Smooth muscle cell (in vitro differentiated cells): ENCODE results near the gene TRIM14. TPM values are rescaled to one million over a fixed set of nuclear protein-coding genes. Genes with fewer than 3 reads are reported as not detected.

Experiments
- DNase-seq: peaks from one replicate; lab custom pipeline; 2025; ENCODE audit not compliant: unreplicated experiment; lab: John Stamatoyannopoulos, UW
- H2AFZ ChIP-seq: fragments of 200-600 bp; sonication (generic); 2 replicates; pipeline ENCODE4 v1.6.0; 2016; ENCODE audit warnings: antibody characterized with exemption, low read depth, mild to moderate bottlenecking
- H3F3A ChIP-seq: fragments of 200-600 bp; sonication (generic); 2 replicates; pipeline ENCODE4 v1.6.0; 2017; ENCODE audit warnings: antibody characterized with exemption, low read depth
- H3K27ac ChIP-seq: fragments of 200-600 bp; sonication (generic); 2 replicates; pipeline ENCODE4 v1.5.1; 2016; ENCODE audit warnings: low read depth, mild to moderate bottlenecking
- H3K27me3 ChIP-seq: fragments of 200-600 bp; sonication (generic); 2 replicates; pipeline ENCODE4 v1.6.1; 2016; ENCODE audit warnings: low read depth, mild to moderate bottlenecking
- H3K36me3 ChIP-seq: fragments of 200-600 bp; sonication (generic); 2 replicates; pipeline ENCODE4 v1.5.1; 2016; ENCODE audit warnings: low read depth
- H3K4me1 ChIP-seq: fragments of 200-600 bp; sonication (generic); 2 replicates; pipeline ENCODE4 v1.5.1; 2016; ENCODE audit warnings: low read depth
- H3K4me2 ChIP-seq: fragments of 200-600 bp; sonication (generic); 2 replicates; pipeline ENCODE4 v1.6.0; 2016; ENCODE audit warnings: mild to moderate bottlenecking
- H3K4me3 ChIP-seq: fragments of 200-600 bp; sonication (generic); 2 replicates; pipeline ENCODE4 v1.5.1; 2016; ENCODE audit warnings: mild to moderate bottlenecking
- H3K79me2 ChIP-seq: fragments of 200-600 bp; sonication (generic); 2 replicates; pipeline ENCODE4 v1.6.0; 2016; ENCODE audit warnings: low read depth, mild to moderate bottlenecking
- H3K9ac ChIP-seq: fragments of 200-600 bp; sonication (generic); 2 replicates; pipeline ENCODE4 v1.6.0; 2016; ENCODE audit warnings: low read depth
- H3K9me3 ChIP-seq: fragments of 200-600 bp; sonication (generic); replicated peaks from 2 replicates; pipeline ENCODE4 v1.5.1; 2016; ENCODE audit warnings: low read depth
- H4K20me1 ChIP-seq: fragments of 200-600 bp; sonication (generic); 2 replicates; pipeline ENCODE4 v1.6.0; 2016; ENCODE audit warnings: low read depth
- CTCF ChIP-seq: fragments of 200-600 bp; sonication (generic); IDR thresholded peaks from 2 replicates; pipeline ENCODE4 v1.5.1; 2017; ENCODE audit warnings: borderline replicate concordance, mild to moderate bottlenecking, antibody characterized with exemption; ENCODE audit not compliant: insufficient read depth, poor library complexity, severe bottlenecking
- WGBS: methylation state at CpG from one replicate; pipeline ENCODE4 v1.1.7; 2016; ENCODE audit warnings: low lambda C conversion rate; 5-methylcytosine and 5-hydroxymethylcytosine counted together
- polyA plus RNA-seq: library from polyadenylated mRNA; unstranded; fragments of >200 nt; fragmentation: Nextera tagmentation; extraction: Ambion mirVana; gene quantifications from 2 replicates; pipeline ENCODE4 v1.2.1, GENCODE V29; 2016
- total RNA-seq: library from RNA; depleted of rRNA; stranded (reverse); fragments of >200 nt; gene quantifications from 2 replicates; pipeline ENCODE4 v1.2.3, GENCODE V29; 2014

The TRIM14 gene
- total and polyA plus RNA-seq, 2 experiments from 2014 or later = 1.2 to 2.5 TPM

GRCh38 chr9:98109052-98109451 lies 10.0 kb downstream of the TRIM14 start:
- Histone ChIP-seq H3K79me2 (no peaks in the 10 kb centered on the region), H3K36me3 (no peaks in the 10 kb centered on the region), H4K20me1 (no peaks in the 10 kb centered on the region), H3K4me1 (no peaks in the 10 kb centered on the region), H3K9me3 (no peaks in the 10 kb centered on the region), H2AFZ (no peak overlapping the region), H3K27me3 (no peaks in the 10 kb centered on the region), H3K4me3 (no peak overlapping the region), H3K4me2 (no peak overlapping the region), H3F3A (no peaks in the 10 kb centered on the region), H3K27ac (no peak overlapping the region), H3K9ac (no peak overlapping the region)
- no peak for DNase-seq
- no peak for TF ChIP-seq CTCF
- WGBS = 51% methylated on average over 3 of the region's 3 CpGs

GRCh38 chr9:98108531-98109031 lies 10.4 kb downstream of the TRIM14 start:
- Histone ChIP-seq H3K79me2 (no peaks in the 10 kb centered on the region), H3K36me3 (no peaks in the 10 kb centered on the region), H3K27ac (no peak overlapping the region), H3K27me3 (no peaks in the 10 kb centered on the region), H2AFZ (no peak overlapping the region), H4K20me1 (no peaks in the 10 kb centered on the region), H3K4me1 (no peaks in the 10 kb centered on the region), H3F3A (no peaks in the 10 kb centered on the region), H3K4me2 (no peak overlapping the region), H3K9me3 (no peaks in the 10 kb centered on the region), H3K9ac (no peak overlapping the region), H3K4me3 (no peak overlapping the region)
- DNase-seq = no peak
- TF ChIP-seq CTCF = no peak
- WGBS = 93% methylated on average over 5 of the region's 5 CpGs

- H2AFZ ChIP-seq = no peak overlapping the region
- WGBS = 94% methylated on average over 2 of the region's 2 CpGs
- no peaks in the 10 kb centered on the region for H3K9me3 ChIP-seq
- H3K79me2 ChIP-seq = no peaks in the 10 kb centered on the region
- no peak overlapping the region for H3K27ac ChIP-seq
- no peaks in the 10 kb centered on the region for H3K27me3 ChIP-seq
- DNase-seq = no peak
- H3K4me1 ChIP-seq = no peaks in the 10 kb centered on the region
- no peak overlapping the region for H3K9ac ChIP-seq
- no peak overlapping the region for H3K4me2 ChIP-seq
- no peaks in the 10 kb centered on the region for H3F3A ChIP-seq
- no peaks in the 10 kb centered on the region for H4K20me1 ChIP-seq
- TF ChIP-seq CTCF = no peak
- H3K36me3 ChIP-seq = no peaks in the 10 kb centered on the region
- no peak overlapping the region for H3K4me3 ChIP-seq
These were observed 11.1 kb downstream of the TRIM14 start for GRCh38 chr9:98107926-98108325.

GRCh38 chr9:98105006-98105405 lies 14.0 kb downstream of the TRIM14 start:
- no peak for TF ChIP-seq CTCF
- Histone ChIP-seq H3K36me3 (no peaks in the 10 kb centered on the region), H3K9me3 (no peaks in the 10 kb centered on the region), H3K79me2 (no peaks in the 10 kb centered on the region), H3K27ac (no peak overlapping the region), H3F3A (no peaks in the 10 kb centered on the region), H3K9ac (no peak overlapping the region), H3K4me3 (no peak overlapping the region), H3K4me2 (no peak overlapping the region), H2AFZ (no peak overlapping the region), H4K20me1 (no peaks in the 10 kb centered on the region), H3K27me3 (no peaks in the 10 kb centered on the region), H3K4me1 (no peaks in the 10 kb centered on the region)
- no peak for DNase-seq
- 95% methylated on average over 7 of the region's 7 CpGs for WGBS
